HG03354 (cell line): Measurements from ENCODE around the gene CLEC19A.
"Not testable (repeated sequence)": the region's sequence is repeated elsewhere in the genome, so short reads cannot be mapped to it uniquely, and the experiment has no call there.

Source experiments
- ATAC-seq: cut with Tn5 transposase; IDR thresholded peaks from one replicate; pipeline ENCODE4 v1.9.1; 2021; ENCODE audit warnings: mild to moderate bottlenecking; ENCODE audit not compliant: unreplicated experiment, poor library complexity, severe bottlenecking

CLEC19A gene

DNA sequence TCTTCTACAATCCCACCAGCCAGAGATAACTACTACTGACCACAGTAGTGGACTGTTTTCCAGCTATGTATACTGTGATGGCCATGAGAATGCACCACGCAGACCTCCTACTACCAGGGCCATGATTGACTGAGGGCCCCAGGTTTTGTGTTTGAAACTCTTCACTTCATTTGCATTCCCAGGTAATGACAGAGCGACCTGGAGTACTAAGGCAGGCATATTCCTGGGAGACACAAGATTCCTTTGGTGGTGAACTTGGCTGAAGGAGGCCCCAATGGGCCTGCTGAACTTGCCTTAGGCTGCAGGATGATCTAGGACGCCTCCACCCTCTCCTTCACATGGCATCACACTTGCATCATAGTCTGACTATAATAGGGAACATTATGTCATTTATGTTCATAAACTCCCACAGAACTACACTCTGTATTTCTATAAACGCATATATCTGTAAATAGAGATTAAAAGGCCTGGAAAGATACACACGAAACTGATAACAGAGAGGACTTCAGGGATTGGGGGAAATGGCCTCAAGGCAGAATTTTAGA lies 30.4 kb downstream of the CLEC19A start:
- no peak for ATAC-seq

GRCh38 chr16:19316846-19317245 lies 31.3 kb downstream of the CLEC19A start:
- no peak for ATAC-seq

- ATAC-seq = not testable (repeated sequence)
Observed at GRCh38 chr16:19321186-19321585, 35.7 kb downstream of the CLEC19A start.

DNA sequence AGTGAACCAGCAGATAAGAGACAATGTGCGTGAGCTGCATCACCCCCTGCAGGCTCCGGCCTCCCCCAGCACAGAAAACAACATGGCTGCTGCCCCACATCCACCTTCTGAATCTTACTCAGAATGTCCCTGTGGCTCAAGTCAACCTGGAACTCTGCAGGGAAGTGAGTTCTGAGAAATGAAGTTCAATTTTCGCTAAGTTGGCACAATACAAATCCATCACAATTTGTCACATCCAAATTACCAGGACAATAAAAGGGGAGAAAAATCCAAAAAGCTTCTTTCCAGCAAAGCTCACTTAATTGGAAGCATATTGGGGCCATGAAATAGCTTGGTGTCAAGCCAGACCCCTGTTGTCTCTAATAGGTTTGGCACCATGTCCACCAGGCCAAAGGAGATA lies 38.1 kb downstream of the CLEC19A start:
- ATAC-seq = no peak

GRCh38 chr16:19328364-19328763 lies 42.8 kb downstream of the CLEC19A start:
- ATAC-seq = no peak

- no peak for ATAC-seq
Observed at GRCh38 chr16:19329932-19330331, 44.4 kb downstream of the CLEC19A start.

DNA sequence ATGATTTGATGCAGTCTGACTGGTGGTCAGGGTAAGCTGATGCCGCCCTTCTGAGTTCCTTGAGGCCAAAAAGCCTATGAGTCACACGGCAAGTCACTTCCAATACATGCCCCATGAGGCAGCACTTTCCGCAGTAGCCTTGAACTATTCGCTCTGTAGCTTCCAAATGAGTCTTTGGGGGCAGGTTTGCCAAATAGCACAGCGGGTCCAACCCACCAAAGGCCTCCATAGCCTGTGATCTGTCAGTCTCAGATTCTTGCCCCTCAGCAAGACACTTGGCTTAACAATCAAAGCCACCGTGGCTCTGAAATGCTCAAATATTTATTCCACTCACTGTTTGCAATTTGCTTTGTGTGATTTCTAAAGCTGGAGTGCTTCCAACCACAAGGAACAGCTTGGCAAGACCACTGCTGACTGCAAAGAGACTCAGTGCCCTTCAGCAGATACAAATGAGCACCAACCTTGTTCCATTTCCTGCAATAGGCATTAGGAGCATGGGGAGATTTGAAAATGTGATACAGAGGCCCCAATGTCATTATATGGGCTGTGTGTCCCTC lies 45.4 kb downstream of the CLEC19A start:
- ATAC-seq = no peak

GRCh38 chr16:19331794-19332193 lies 46.3 kb downstream of the CLEC19A start:
- no peak for ATAC-seq

GRCh38 chr16:19338335-19338734 lies 52.8 kb downstream of the CLEC19A start:
- ATAC-seq = no peak

GRCh38 chr16:19344224-19344801 lies 58.8 kb downstream of the CLEC19A start:
- ATAC-seq = no peak

DNA sequence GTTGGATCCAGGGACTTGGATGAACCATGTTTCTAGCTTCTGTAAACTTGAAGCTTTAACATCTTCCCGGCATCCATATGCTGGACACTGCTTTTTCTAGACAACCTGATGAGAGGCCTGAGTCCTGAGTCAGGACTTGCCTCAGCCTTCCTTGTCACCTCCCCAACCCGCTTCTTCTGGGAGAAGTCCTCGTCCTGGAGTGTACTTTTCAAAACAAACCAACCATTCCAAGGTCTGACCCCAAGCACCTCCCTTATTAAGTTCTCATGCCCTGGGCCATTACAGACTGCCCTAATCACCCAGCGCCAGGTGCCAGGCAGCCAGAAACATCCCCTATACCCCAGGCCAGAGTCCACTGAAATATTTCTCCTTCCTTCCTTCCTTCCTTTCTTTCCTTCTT lies 59.4 kb downstream of the CLEC19A start:
- no peak for ATAC-seq

DNA sequence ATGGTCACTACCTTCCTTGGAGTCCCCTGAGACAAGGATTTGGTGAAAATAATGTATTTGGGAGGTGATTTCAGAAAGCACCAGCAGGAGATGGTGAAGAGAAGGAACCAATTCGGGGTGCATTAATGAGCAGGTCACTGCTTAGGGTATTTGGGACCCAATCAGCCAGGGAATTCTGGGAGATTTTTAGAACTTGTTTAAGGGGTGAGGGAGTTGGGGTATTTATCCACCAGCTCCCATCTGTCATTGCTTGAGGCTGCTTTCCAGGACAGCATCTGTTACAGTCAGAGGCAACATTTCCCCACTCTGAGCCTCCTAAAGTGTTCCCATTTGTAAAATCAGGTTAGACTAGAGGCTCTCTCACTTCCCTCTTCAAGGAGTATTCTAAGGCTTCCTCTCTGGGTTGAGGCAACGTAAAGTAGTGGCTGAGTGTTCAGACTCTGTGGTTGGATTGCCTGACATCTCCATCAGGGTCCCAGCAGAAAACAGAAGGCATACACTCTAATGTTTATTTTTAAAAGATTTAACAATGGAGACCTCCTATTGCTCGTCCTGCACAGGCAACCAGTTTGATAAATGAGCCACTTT lies 60.9 kb downstream of the CLEC19A start:
- ATAC-seq = no peak

GRCh38 chr16:19348125-19348524 lies 62.6 kb downstream of the CLEC19A start:
- ATAC-seq = no peak

DNA sequence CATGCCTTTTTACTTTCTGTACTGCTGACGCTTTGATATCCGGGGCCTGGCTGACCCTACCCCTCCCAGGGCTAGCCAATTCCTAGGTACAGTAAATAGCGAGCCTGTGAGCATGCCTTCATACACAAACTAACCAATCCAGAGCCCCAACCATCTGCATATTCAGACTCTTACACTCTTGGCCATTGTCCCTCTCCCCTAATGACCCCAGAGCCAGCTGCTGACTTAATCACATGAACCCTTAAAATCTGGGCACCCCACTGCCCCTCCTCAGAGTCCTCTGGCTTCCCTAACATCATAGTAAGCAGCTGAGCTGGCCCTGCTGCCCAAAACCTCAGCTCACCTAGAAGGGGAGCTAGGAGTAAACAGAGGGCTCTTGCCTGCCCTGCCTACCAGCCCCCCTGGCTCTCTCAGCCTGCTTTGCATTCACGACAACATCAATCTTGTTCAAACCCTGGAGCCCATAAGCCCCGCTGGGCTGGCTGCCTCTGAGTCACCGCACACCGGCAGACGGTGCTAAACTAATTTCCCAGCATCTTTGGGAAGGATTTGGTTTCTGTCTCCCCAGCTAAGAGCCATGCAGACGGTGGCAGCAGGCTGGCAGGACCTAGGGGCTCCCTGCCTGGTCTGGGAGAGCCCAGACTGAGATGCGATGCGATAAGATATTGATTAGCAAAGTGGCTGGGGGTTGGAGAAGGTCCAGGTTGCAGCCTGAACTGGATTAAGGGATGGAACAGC lies 63.2 kb downstream of the CLEC19A start:
- no peak for ATAC-seq

- ATAC-seq = no peak
Observed at GRCh38 chr16:19354371-19354770, 68.8 kb downstream of the CLEC19A start.

DNA sequence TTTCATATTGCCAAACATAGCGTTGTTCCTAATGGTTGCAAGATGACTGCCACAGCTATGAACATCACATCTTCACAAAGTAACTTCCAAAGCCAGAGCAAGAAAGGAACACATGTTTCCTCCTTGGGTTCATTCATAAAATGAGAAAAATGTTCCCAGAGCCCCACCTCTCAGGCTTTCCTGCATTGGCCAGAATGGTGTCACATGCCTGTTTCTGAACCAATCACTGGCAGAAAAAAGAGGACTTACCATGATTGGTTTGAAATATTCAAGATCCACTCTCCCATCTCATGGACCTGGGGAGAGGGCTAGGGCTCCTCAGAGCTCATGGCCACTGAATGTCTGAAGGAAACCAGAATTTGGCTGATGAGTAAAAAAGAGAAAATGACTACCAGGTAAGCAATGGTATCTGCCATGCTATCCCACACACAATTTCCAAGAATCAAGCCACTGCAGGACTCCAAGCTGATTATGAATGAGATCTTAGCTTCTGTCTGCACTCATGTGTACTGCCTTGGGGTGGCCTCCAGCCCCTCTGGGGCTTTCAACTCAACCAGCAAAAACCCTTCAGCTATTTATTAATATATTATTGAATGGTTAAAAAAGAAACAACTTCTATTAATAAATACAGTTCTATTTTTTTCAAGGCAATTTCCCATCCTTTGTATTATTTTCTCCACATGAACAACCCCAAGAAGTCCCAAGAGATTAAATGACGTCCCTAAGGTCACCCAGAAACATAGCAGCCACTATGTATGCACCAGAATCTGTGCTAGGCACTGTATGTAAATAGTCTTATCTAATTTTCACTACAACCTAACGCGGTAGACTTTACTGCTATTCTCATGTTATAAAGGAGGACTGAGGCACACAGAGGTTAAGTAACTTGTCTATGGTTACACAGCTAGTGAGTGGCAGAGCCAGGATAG lies 70.8 kb downstream of the CLEC19A start:
- no peak for ATAC-seq

DNA sequence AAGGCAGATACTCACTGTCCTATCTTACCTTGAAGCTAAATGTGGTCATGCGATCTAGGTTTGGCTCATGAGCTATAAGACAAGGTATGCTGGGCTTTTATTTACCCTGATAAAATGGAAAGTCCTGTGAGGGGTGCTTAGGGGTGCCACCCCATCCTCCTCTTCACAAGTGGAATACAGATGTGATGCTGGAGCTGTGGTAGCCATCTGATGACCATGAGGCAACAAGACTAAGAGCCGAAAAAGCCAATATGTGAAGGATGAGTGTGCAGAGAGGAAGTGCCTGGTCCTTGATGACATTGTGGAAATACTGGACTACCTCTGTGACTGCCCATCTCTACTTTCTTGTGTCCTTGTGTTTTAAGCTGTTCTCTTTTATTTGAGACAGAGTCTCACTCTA lies 74.0 kb downstream of the CLEC19A start:
- no peak for ATAC-seq
